ENCODE measurements around the gene SNRPD3. TPM values are rescaled to one million over a fixed set of nuclear protein-coding genes. Genes with fewer than 3 reads are reported as not detected.
A peak's percentile ranks its signal among the peaks of the same experiment; 100 is the strongest.

The SNRPD3 gene
- total RNA-seq, 4 donors from 2014 or later: 63.8 to 110 (median 87.6) TPM

DNA sequence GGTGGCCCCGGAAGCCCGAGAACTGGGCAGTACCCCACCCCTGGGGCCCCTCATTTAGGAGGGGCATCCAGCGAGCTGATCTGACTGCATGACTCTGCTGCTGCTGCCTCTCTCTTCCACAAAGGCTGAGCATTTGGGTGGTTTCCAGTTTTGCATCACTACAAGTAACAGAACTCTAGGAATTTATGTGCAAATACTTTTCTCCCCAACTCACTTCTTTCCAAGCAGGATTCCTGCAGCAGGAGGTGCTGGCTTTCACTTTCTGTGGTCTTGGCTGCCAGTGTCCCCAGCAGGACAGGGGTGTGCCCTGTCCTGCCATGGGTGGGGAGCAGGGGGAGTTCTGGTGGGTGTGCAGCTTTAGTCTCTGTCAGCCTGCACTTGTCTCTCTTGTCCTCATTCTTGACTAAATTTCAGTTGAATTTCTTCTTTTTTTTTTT is 39.5 kb upstream of the SNRPD3 start:
- no peaks in the 10 kb centered on the region for H3K36me3 ChIP-seq
- 5% methylated on average over 3 of the region's 3 CpGs for WGBS
- intact Hi-C loops (cut with DNase I): loop anchor here (10.0 kb wide), 1 partner anchor 172 kb away; no protein-coding TSS in a partner anchor
- no peak for DNase-seq (ENCODE audit: extremely low spot score)
- H3K4me3 ChIP-seq: peak overlapping the region in 1 of 4 donors; percentile 3
- no peaks in the 10 kb centered on the region for H3K9me3 ChIP-seq
- TF ChIP-seq POLR2AphosphoS5 (IDR thresholded peaks at IDR 0.05): peak in 1 of 2 donors; percentile 14
- TF ChIP-seq, protein P1, sequence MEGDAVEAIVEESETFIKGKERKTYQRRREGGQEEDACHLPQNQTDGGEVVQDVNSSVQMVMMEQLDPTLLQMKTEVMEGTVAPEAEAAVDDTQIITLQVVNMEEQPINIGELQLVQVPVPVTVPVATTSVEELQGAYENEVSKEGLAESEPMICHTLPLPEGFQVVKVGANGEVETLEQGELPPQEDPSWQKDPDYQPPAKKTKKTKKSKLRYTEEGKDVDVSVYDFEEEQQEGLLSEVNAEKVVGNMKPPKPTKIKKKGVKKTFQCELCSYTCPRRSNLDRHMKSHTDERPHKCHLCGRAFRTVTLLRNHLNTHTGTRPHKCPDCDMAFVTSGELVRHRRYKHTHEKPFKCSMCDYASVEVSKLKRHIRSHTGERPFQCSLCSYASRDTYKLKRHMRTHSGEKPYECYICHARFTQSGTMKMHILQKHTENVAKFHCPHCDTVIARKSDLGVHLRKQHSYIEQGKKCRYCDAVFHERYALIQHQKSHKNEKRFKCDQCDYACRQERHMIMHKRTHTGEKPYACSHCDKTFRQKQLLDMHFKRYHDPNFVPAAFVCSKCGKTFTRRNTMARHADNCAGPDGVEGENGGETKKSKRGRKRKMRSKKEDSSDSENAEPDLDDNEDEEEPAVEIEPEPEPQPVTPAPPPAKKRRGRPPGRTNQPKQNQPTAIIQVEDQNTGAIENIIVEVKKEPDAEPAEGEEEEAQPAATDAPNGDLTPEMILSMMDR (IDR thresholded peaks at IDR 0.05): no peak
- no peak for TF ChIP-seq EP300 (IDR thresholded peaks at IDR 0.05)
- TF ChIP-seq POLR2A (IDR thresholded peaks at IDR 0.05; ENCODE audit: low read depth): no peak
- H3K4me1 ChIP-seq: peaks cover 8 to 25% (median 18%) of the 10 kb centered on the region in 4 donors
- no peak overlapping the region for H3K27ac ChIP-seq (replicated peaks in 1 of 4)
- peaks cover 0 to 4% (median 0%) of the 10 kb centered on the region in 4 donors for H3K27me3 ChIP-seq

DNA sequence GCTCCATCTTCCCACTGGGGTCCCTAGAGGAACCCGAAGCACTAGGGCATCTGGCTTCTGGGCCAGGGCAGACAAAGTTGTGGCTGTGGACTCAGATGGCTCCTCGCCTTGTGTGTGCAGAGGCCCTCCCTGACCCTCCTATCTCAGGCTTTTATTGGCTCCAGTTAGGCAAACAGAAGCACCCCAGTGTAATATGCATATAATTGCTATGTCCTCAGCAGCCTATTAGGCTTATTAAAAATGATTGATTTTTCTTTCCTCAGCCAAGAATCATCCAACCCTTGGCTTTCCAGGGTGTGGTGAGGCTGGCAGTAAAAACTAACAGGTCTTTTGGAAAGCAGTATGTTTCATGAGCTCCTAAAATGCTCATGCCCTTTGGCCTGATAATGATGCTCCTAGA is 38.4 kb upstream of the SNRPD3 start:
- Histone ChIP-seq H3K4me3 (no peak overlapping the region), H3K27ac (replicated peaks in 1 of 4) (no peak overlapping the region), H3K9me3 (no peaks in the 10 kb centered on the region), H3K4me1 (peaks cover 8 to 23% (median 20%) of the 10 kb centered on the region in 4 donors), H3K36me3 (no peaks in the 10 kb centered on the region), H3K27me3 (peaks cover 0 to 4% (median 0%) of the 10 kb centered on the region in 4 donors)
- TF ChIP-seq POLR2AphosphoS5 (IDR thresholded peaks at IDR 0.05) (no peak), POLR2A (IDR thresholded peaks at IDR 0.05; ENCODE audit: low read depth) (no peak), EP300 (IDR thresholded peaks at IDR 0.05) (no peak)
- TF ChIP-seq, protein P1 (IDR thresholded peaks at IDR 0.05): no peak
- intact Hi-C loops (cut with DNase I): loop anchor here (10.0 kb wide), 1 partner anchor 173 kb away; no protein-coding TSS in a partner anchor
- no peak for DNase-seq (ENCODE audit: extremely low spot score)
- WGBS: 100% methylated on average over 1 of the region's 2 CpGs

DNA sequence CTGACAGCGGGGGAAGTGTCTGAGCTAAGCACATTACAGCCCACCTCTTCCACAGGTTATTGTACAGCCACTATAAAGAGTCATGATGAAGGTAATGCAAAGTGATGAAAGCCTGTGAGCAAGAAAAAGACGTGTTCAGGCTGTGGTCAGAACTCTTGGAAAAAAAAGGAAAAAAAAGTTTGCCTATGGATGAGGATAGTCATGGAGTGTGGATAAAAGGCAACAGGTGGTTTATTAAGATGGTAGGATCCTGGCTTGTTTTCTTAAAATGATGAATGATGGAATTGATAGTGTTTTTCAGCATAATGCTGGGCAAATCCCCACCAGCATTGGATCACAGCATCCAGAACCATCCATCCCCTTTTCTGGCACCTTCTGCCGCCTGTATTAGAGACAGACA is 37.6 kb upstream of the SNRPD3 start:
- intact Hi-C loops (cut with DNase I): loop anchor here (10.0 kb wide), 1 partner anchor 173 kb away; no protein-coding TSS in a partner anchor

DNA sequence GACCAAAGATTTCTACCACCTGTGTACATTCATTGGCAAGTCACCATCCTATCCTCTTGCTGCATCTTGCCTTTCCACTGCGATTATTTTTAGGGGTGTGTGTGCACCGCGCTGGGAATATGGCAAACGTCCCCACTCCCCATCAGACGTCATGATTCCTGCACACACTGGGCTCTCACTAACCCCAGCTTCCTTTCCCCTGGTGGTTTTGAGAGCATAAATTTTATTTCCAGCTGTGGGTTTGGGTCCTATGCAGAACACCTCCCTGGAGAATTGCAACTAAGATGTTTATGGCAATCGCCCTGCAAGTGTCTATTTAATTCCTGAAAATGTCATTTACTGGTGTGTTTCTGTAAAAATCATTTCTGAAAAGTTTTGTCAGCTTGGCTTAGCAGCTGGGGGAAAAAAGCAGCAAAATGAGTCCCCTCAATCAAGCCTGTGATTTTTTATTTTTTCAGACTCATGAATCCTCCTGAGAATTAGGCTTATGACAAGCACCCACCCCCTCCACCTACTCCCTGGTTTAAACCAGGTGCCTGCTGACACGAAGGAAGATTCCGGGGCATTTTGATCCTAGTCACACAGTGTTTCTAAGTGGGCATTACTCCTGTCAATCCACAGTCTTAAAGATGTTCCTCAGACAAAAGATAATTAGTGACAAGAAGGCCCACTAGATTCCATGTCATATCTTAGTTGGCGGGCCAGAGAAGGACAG is 36.9 kb upstream of the SNRPD3 start:
- no peaks in the 10 kb centered on the region for H3K9me3 ChIP-seq
- H3K27ac ChIP-seq (replicated peaks in 1 of 4): no peak overlapping the region
- intact Hi-C loops (cut with DNase I): loop anchor here (10.0 kb wide), 1 partner anchor 174 kb away; no protein-coding TSS in a partner anchor
- H3K4me3 ChIP-seq: no peak overlapping the region
- DNase-seq (ENCODE audit: extremely low spot score): no peak
- H3K36me3 ChIP-seq: no peaks in the 10 kb centered on the region
- 70% methylated on average over 9 of the region's 9 CpGs for WGBS
- TF ChIP-seq, protein P1 (IDR thresholded peaks at IDR 0.05): no peak
- TF ChIP-seq POLR2A (IDR thresholded peaks at IDR 0.05; ENCODE audit: low read depth) (no peak), POLR2AphosphoS5 (IDR thresholded peaks at IDR 0.05) (no peak), EP300 (IDR thresholded peaks at IDR 0.05) (no peak)
- peaks cover 8 to 33% (median 22%) of the 10 kb centered on the region in 4 donors for H3K4me1 ChIP-seq
- H3K27me3 ChIP-seq: peaks cover 0 to 4% (median 0%) of the 10 kb centered on the region in 4 donors

More for the DNA sequence above, 37.6 kb upstream of the SNRPD3 start:
- Histone ChIP-seq H3K4me1 (peaks cover 8 to 26% (median 20%) of the 10 kb centered on the region in 4 donors), H3K27me3 (peaks cover 0 to 4% (median 0%) of the 10 kb centered on the region in 4 donors), H3K27ac (replicated peaks in 1 of 4) (no peak overlapping the region), H3K36me3 (no peaks in the 10 kb centered on the region), H3K9me3 (no peaks in the 10 kb centered on the region), H3K4me3 (no peak overlapping the region)
- TF ChIP-seq EP300 (IDR thresholded peaks at IDR 0.05): no peak
- TF ChIP-seq POLR2AphosphoS5 (IDR thresholded peaks at IDR 0.05): no peak
- no peak for TF ChIP-seq POLR2A (IDR thresholded peaks at IDR 0.05; ENCODE audit: low read depth)
- TF ChIP-seq, protein P1 (IDR thresholded peaks at IDR 0.05): no peak
- WGBS: 95% methylated on average over 3 of the region's 3 CpGs
- DNase-seq (ENCODE audit: extremely low spot score): no peak
